IMR-90 (cell line): ENCODE data around the gene GOLGA6A. TPM values are rescaled to one million over a fixed set of nuclear protein-coding genes. Genes with fewer than 3 reads are reported as not detected.

ENCODE experiments used
- ATAC-seq: fragments of 200-7000 bp; cut with Tn5 transposase; 2 replicates; pipeline ENCODE4 v1.9.1; 2020; ENCODE audit warnings: low read depth, mild to moderate bottlenecking, moderate library complexity
- BruUV-seq: library from RNA; stranded (reverse); fragments of 400-500 nt; replicated peaks from 2 replicates; lab custom pipeline; 2021; lab: Mats Ljungman, UMichigan
- CTCF ChIA-PET: fragments of 300-600 bp; formaldehyde crosslinking; extraction: SDS; loops from one replicate; lab custom pipeline; 2021; ENCODE audit warnings: antibody characterized with exemption; lab: Yijun Ruan, JAX
- POLR2A ChIA-PET: fragments of 300-600 bp; sonication (Branson Sonifier 250); formaldehyde crosslinking; loops from one replicate; lab custom pipeline; 2022; ENCODE audit warnings: antibody characterized with exemption; ENCODE audit not compliant: unreplicated experiment; lab: Charles Lee
- DNase-seq: peaks from one replicate; pipeline ENCODE4 v3.0.0; 2013
- H2AFZ ChIP-seq: replicated peaks from 2 replicates; pipeline ENCODE3; 2013; ENCODE audit warnings: low read length, mild to moderate bottlenecking; ENCODE audit not compliant: poor library complexity
- H2AK5ac ChIP-seq: 2 replicates; pipeline ENCODE4 v1.6.1; 2013; ENCODE audit warnings: low read depth, low read length, inconsistent platforms
- H2AK9ac ChIP-seq: replicated peaks from 2 replicates; pipeline ENCODE3; 2013; ENCODE audit warnings: mild to moderate bottlenecking, low read depth, low read length, moderate library complexity; ENCODE audit not compliant: poor library complexity
- H2BK120ac ChIP-seq: 2 replicates; pipeline ENCODE4 v1.6.1; 2013; ENCODE audit warnings: low read depth, low read length, inconsistent platforms
- H2BK15ac ChIP-seq: 3 replicates; pipeline ENCODE4 v1.6.1; 2013; ENCODE audit warnings: low read depth, low read length, inconsistent platforms
- H2BK20ac ChIP-seq: 2 replicates; pipeline ENCODE4 v1.6.1; 2013; ENCODE audit warnings: low read depth, mild to moderate bottlenecking, inconsistent platforms, low read length, moderate library complexity
- H2BK5ac ChIP-seq: 2 replicates; pipeline ENCODE4 v1.6.1; 2013; ENCODE audit warnings: mild to moderate bottlenecking, low read depth, low read length, inconsistent platforms; ENCODE audit not compliant: poor library complexity, severe bottlenecking
- H3K14ac ChIP-seq: replicated peaks from 2 replicates; pipeline ENCODE4 v1.6.1; 2013; ENCODE audit warnings: low read depth, low read length, inconsistent platforms
- H3K18ac ChIP-seq: 2 replicates; pipeline ENCODE4 v1.6.1; 2013; ENCODE audit warnings: low read depth, low read length, control low read depth
- H3K23ac ChIP-seq: 2 replicates; pipeline ENCODE4 v1.6.1; 2013; ENCODE audit warnings: low read depth, low read length, inconsistent platforms
- H3K27ac ChIP-seq: 2 replicates; pipeline ENCODE4 v1.5.1; 2013; ENCODE audit warnings: mild to moderate bottlenecking, control low read depth, low read length; ENCODE audit not compliant: insufficient read depth
- H3K27me3 ChIP-seq: 2 replicates; pipeline ENCODE4 v1.6.1; 2013; ENCODE audit warnings: low read length; ENCODE audit not compliant: control insufficient read depth, insufficient read depth
- H3K36me3 ChIP-seq: 2 replicates; pipeline ENCODE4 v1.6.1; 2013; ENCODE audit warnings: low read length, mixed read lengths; ENCODE audit not compliant: control insufficient read depth, insufficient read depth
- H3K4ac ChIP-seq: 2 replicates; pipeline ENCODE4 v1.6.1; 2013; ENCODE audit warnings: low read depth, low read length, inconsistent platforms
- H3K4me1 ChIP-seq: 2 replicates; pipeline ENCODE4 v1.6.1; 2013; ENCODE audit warnings: low read length, mixed read lengths; ENCODE audit not compliant: control insufficient read depth, insufficient read depth
- H3K4me2 ChIP-seq: 2 replicates; pipeline ENCODE4 v1.6.1; 2013; ENCODE audit warnings: low read depth, mild to moderate bottlenecking, control low read depth, low read length, moderate library complexity
- H3K4me3 ChIP-seq: 2 replicates; pipeline ENCODE4 v1.5.1; 2013; ENCODE audit warnings: low read depth, mild to moderate bottlenecking, control low read depth, low read length, moderate library complexity; ENCODE audit not compliant: insufficient read depth
- H3K56ac ChIP-seq: 2 replicates; pipeline ENCODE4 v1.6.1; 2013; ENCODE audit warnings: low read length, inconsistent platforms; ENCODE audit not compliant: insufficient read depth; ENCODE audit errors: extremely low read depth
- H3K79me1 ChIP-seq, 2 experiments: 2 replicates each; pipeline ENCODE4 v1.6.1; 2013; ENCODE audit warnings: low read length in 2 of 2, inconsistent platforms in 1 of 2, low read depth in 1 of 2
- H3K9ac ChIP-seq: 2 replicates; pipeline ENCODE4 v1.6.1; 2013; ENCODE audit warnings: low read depth, low read length, control low read depth
- H3K9me1 ChIP-seq: 2 replicates; pipeline ENCODE4 v1.6.1; 2013; ENCODE audit warnings: low read length, inconsistent platforms; ENCODE audit not compliant: insufficient read depth
- H3K9me3 ChIP-seq: 2 replicates; pipeline ENCODE4 v1.6.1; 2013; ENCODE audit warnings: low read length; ENCODE audit not compliant: control insufficient read depth, insufficient read depth
- H4K20me1 ChIP-seq: 2 replicates; pipeline ENCODE4 v1.6.1; 2013; ENCODE audit warnings: low read length, inconsistent platforms; ENCODE audit not compliant: insufficient read depth
- H4K5ac ChIP-seq: 2 replicates; pipeline ENCODE4 v1.6.1; 2013; ENCODE audit warnings: mild to moderate bottlenecking, low read depth, low read length, control low read depth
- H4K8ac ChIP-seq, 2 experiments: 2 replicates each; pipeline ENCODE4 v1.6.1; 2013; ENCODE audit warnings: low read depth in 2 of 2, low read length in 2 of 2, control low read depth in 1 of 2, inconsistent platforms in 1 of 2
- H4K91ac ChIP-seq: 2 replicates; pipeline ENCODE4 v1.6.1; 2013; ENCODE audit warnings: low read depth, low read length, inconsistent platforms; ENCODE audit not compliant: insufficient read depth
- CEBPB ChIP-seq: IDR thresholded peaks from 2 replicates; pipeline ENCODE4 v1.6.1; 2012; ENCODE audit warnings: low read depth, low read length, improper control_type of control experiment
- CHD1 ChIP-seq: IDR thresholded peaks from 2 replicates; pipeline ENCODE4 v1.6.1; 2012; ENCODE audit warnings: low read depth, low read length, improper control_type of control experiment
- CTCF ChIP-seq: conservative IDR thresholded peaks from 2 replicates; pipeline ENCODE4 v1.5.1; 2012; ENCODE audit warnings: mild to moderate bottlenecking, low read depth, low read length, improper control_type of control experiment
- ELK1 ChIP-seq: fragments of 150-350 bp; IDR thresholded peaks from 2 replicates; pipeline ENCODE4 v1.6.1; 2016; ENCODE audit warnings: low read depth, mild to moderate bottlenecking, low read length, moderate library complexity, borderline replicate concordance
- MAFK ChIP-seq: IDR thresholded peaks from 2 replicates; pipeline ENCODE4 v1.6.1; 2012; ENCODE audit warnings: low read depth, low read length, improper control_type of control experiment
- MAZ ChIP-seq: IDR thresholded peaks from 2 replicates; pipeline ENCODE4 v1.6.1; 2012; ENCODE audit warnings: low read depth, mild to moderate bottlenecking, low read length, improper control_type of control experiment, moderate library complexity, borderline replicate concordance
- USF2 ChIP-seq: fragments of 150-350 bp; IDR thresholded peaks from 2 replicates; pipeline ENCODE4 v1.6.1; 2017; ENCODE audit warnings: mild to moderate bottlenecking, antibody characterized with exemption, low read length, low read depth
- WGBS, 2 experiments: methylation state at CpG; one replicate each; pipeline versions ENCODE4 v1.1.5 to v1.1.7; 2013; ENCODE audit warnings: missing lambda C conversion rate in 2 of 2; ENCODE audit not compliant: insufficient read length in 1 of 2; ENCODE audit errors: extremely low coverage in 2 of 2; 5-methylcytosine and 5-hydroxymethylcytosine counted together
- dilution Hi-C: fragments of 300-500 bp; cut with HindIII; formaldehyde crosslinking; loops from one replicate; pipeline ENCODE4 v1.14.3; 2018; ENCODE audit warnings: low sequenced_read_pairs; ENCODE audit not compliant: unreplicated experiment
- in situ Hi-C: fragments of 300-500 bp; cut with MboI; formaldehyde crosslinking; loops from 3 replicates; pipeline ENCODE4 v1.14.3; 2019; ENCODE audit warnings: low sequenced_read_pairs, inconsistent platforms, mixed read lengths
- intact Hi-C: fragments of 100-400 bp; cut with micrococcal nuclease; formaldehyde crosslinking; loops from 2 replicates; pipeline ENCODE4 v1.10.0; 2022
- polyA plus RNA-seq, 3 experiments: library from polyadenylated mRNA; depleted of rRNA; stranded (reverse); fragments of >200 nt; gene quantifications; 2 replicates each; pipeline ENCODE4 v1.2.3, GENCODE V29; 2012; ENCODE audit warnings: low replicate concordance in 1 of 3
- total RNA-seq: library from RNA; depleted of rRNA; stranded (reverse); fragments of >200 nt; gene quantifications from 2 replicates; pipeline ENCODE4 v1.2.3, GENCODE V29; 2012

GOLGA6A gene
- total and polyA plus RNA-seq, 2 of the 4 experiments (the other 2 are of a cell fraction) = not detected

GRCh38 chr15:74108111-74108510 is 25.8 kb upstream of the GOLGA6A start:
- Histone ChIP-seq H3K14ac (no peak overlapping the region), H2BK15ac (no peak overlapping the region), H4K91ac (no peak overlapping the region), H3K4ac (no peak overlapping the region), H3K4me2 (no peak overlapping the region), H3K9me1 (no peaks in the 10 kb centered on the region), H3K23ac (no peak overlapping the region), H2AK9ac (no peak overlapping the region), H3K9me3 (no peaks in the 10 kb centered on the region), H3K4me3 (no peak overlapping the region), H2BK20ac (no peak overlapping the region), H3K4me1 (no peaks in the 10 kb centered on the region), H3K9ac (no peak overlapping the region), H3K56ac (no peak overlapping the region), H2BK120ac (no peak overlapping the region), H4K8ac (no peak overlapping the region), H2AK5ac (no peak overlapping the region), H3K79me1 (no peaks in the 10 kb centered on the region), H3K27me3 (peaks cover 10% of the 10 kb centered on the region), H4K5ac (no peak overlapping the region), H3K18ac (no peak overlapping the region), H3K36me3 (no peaks in the 10 kb centered on the region), H2BK5ac (no peak overlapping the region), H3K27ac (no peak overlapping the region), H2AFZ (no peak overlapping the region), H4K20me1 (no peaks in the 10 kb centered on the region)
- intact Hi-C loops = no loop called here
- ChIA-PET POLR2A (no interaction called here), CTCF (no interaction called here)
- dilution Hi-C loops = no loop called here
- ATAC-seq = no peak
- TF ChIP-seq CTCF = no peak
- no peak for TF ChIP-seq CEBPB
- no peak for TF ChIP-seq MAFK
- TF ChIP-seq USF2 = no peak
- TF ChIP-seq MAZ = no peak
- TF ChIP-seq CHD1 = no peak
- no peak for TF ChIP-seq ELK1
- DNase-seq = no peak
- 60% methylated on average over 1 of the region's 5 CpGs; no CpG with 5 or more reads in 1 of the 2 experiments for WGBS, 2 experiments
- BruUV-seq = no TSS peak
- in situ Hi-C loops = loop anchor here (25.0 kb wide), 1 partner anchor 1471 kb away; no protein-coding TSS in a partner anchor
